HFF-Myc (cell line): ENCODE data around the gene PRKG1.

Experiments
- DNase-seq: peaks from one replicate; pipeline ENCODE4 v3.0.0-alpha.2; 2011; ENCODE audit warnings: low read depth; ENCODE audit errors: extremely low read depth
- H3K4me3 ChIP-seq: replicated peaks from 2 replicates; pipeline ENCODE4 v1.5.1; 2011; ENCODE audit warnings: low read depth, mild to moderate bottlenecking, control low read depth, low read length
- CTCF ChIP-seq: IDR thresholded peaks from 2 replicates; pipeline ENCODE4 v1.5.1; 2012; ENCODE audit warnings: mild to moderate bottlenecking, low read depth, low read length, control low read depth; ENCODE audit errors: missing control alignments

Gene PRKG1

GRCh38 chr10:51137756-51138529 is 63.7 kb downstream of the PRKG1 start:
- DNase-seq = no peak
- TF ChIP-seq CTCF = no peak
- H3K4me3 ChIP-seq = no peak overlapping the region

- H3K4me3 ChIP-seq = no peak overlapping the region
- DNase-seq = no peak
- TF ChIP-seq CTCF = no peak
Observed at GRCh38 chr10:51139176-51139575, 64.9 kb downstream of the PRKG1 start.

GRCh38 chr10:51141010-51141409 is 66.7 kb downstream of the PRKG1 start:
- no peak for DNase-seq
- no peak for TF ChIP-seq CTCF
- H3K4me3 ChIP-seq = no peak overlapping the region

- no peak for TF ChIP-seq CTCF
- H3K4me3 ChIP-seq = no peak overlapping the region
- DNase-seq = no peak
Observed at GRCh38 chr10:51144161-51144781, 70.0 kb downstream of the PRKG1 start.

- H3K4me3 ChIP-seq = no peak overlapping the region
- no peak for DNase-seq
- no peak for TF ChIP-seq CTCF
Observed at GRCh38 chr10:51145375-51145774, 71.1 kb downstream of the PRKG1 start.

GRCh38 chr10:51147644-51148399 is 73.5 kb downstream of the PRKG1 start:
- H3K4me3 ChIP-seq = no peak overlapping the region
- no peak for TF ChIP-seq CTCF
- no peak for DNase-seq
